Left kidney (tissue), 2 donors: ENCODE results near the gene ABHD12B. TPM values are rescaled to one million over a fixed set of nuclear protein-coding genes. Genes with fewer than 3 reads are reported as not detected.
"Not testable (repeated sequence)": the region's sequence is repeated elsewhere in the genome, so short reads cannot be mapped to it uniquely, and the experiment has no call there.

Source experiments
- DNase-seq: peaks from one replicate; pipeline ENCODE4 v3.0.0-alpha.2; 2013
- polyA plus RNA-seq: library from polyadenylated mRNA; unstranded; fragments of 120-200 nt; gene quantifications from one replicate; pipeline ENCODE4 v1.2.1, GENCODE V29; 2013; ENCODE audit not compliant: insufficient read length

ABHD12B gene
- polyA plus RNA-seq, 1 donor, result 0.47 TPM

DNA sequence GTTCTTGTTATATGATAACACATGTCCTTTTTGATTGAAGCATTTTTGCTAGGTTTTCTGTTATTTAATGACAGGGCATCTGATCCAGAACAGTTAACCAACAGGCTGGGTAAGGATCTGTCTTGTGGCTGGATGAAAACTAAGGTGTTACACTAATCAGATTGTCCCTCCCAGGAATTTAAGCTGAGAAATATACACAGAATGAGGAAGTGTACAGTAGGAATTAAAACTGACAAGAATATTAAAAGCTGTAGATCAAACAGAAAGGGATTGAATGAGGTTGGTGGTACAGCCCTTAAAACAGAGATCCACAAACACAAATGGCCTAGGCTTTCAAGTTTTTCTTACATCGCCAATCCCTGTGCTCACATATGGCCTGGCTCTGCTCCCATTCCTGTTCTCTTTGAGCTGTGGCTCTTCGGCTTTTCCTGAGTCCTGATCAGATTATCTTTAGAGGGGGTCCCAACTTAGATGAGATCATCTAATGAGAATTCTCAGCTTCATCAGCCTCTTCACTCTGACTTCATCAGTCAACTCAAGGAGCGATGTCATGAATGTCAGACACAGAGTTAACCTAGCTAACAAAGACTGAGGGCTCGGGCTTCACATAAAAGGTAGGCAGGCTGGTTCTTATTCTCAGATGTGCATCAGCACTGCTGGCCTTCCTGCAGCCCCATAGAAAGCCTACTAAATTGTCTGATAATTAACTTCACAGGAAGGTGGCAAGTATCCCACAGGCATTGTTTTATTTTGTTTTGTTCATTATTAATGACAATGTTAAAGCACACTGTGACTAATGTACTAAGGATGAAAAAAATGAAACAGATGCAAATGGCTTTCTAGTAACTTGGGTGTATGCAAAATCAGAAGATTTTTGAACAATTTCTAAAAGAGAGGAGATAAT lies 61.0 kb downstream of the ABHD12B start:
- no peak for DNase-seq

- no peak for DNase-seq
These were observed 63.5 kb downstream of the ABHD12B start for GRCh38 chr14:50935126-50936015.

- DNase-seq, result no peak
These were observed 64.1 kb downstream of the ABHD12B start for GRCh38 chr14:50936016-50936340.

DNA sequence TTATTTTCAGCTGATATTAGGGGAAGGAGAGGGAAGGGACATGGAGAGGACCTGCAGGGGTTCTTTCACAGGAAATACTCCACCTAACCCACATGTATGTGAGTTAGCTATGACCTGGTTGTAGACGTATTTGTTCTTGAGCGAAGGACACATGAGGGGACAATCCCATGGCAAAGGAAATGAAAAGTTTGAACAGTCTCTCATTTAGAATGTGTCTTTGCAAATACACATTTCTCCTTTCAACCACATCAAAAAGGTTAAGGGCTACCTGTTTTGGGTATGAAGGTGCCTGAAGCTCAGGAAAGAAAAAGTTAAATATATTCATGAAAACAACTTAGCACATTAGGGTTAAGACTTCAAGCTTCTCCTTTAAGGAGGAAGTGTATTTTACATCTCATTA lies 65.0 kb downstream of the ABHD12B start:
- DNase-seq, result no peak

- no peak for DNase-seq
These were observed 65.5 kb downstream of the ABHD12B start for GRCh38 chr14:50937325-50937724.

DNA sequence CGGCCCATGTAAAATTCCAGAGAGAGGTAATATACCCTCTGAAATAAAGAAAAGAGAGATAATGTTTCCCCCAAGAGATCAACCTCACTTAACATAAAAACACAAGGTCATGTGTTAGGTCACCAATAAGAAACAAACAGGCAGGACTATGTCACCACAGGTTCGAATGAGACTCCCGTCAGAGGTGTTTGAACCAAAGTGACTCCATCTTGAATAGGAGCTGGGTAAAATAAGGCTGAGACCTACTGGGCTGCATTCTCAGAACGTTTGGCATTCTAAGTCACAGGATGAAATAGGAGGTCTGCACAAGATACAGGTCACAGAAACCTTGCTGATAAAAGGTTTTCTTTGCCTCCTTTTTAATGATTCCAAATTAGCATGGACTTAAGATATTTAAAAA lies 65.9 kb downstream of the ABHD12B start:
- no peak for DNase-seq

DNA sequence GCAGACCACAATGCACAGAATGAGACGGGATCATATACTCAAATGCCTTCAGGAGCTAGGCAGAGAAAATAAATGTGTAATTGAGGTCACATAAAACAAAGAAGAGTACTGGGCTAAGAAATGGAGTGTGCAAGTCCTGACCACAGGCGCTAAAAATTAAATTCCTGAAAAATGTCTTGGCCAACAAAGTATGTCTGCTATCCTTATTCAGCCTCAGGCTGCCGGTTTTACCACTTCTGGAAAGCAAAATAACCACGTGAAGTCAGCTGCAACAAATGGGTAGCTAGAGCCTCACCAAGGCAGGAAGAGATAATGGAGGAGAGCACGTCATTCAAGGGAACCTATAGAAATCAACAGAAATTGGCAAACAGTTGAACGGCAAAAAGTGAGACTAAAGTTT lies 69.3 kb downstream of the ABHD12B start:
- DNase-seq, result no peak

DNA sequence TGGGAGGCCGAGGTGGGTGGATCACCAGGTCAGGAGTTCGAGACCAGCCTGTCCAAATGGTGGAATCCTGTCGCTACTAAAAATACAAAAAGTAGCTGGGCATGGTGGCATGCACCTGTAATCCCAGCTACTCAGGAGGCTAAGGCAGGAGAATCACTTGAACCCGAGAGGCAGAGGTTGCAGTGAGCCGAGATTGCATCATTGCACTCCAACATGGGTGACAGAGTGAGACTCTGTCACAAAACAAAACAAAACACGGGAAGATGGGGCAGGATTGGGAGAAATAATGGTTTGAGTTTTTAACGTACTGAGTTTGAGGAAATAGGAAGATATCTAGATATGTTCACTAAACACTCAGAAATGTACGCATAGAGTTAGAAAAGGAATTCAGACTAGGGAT lies 69.8 kb downstream of the ABHD12B start:
- not testable (repeated sequence) for DNase-seq

DNA sequence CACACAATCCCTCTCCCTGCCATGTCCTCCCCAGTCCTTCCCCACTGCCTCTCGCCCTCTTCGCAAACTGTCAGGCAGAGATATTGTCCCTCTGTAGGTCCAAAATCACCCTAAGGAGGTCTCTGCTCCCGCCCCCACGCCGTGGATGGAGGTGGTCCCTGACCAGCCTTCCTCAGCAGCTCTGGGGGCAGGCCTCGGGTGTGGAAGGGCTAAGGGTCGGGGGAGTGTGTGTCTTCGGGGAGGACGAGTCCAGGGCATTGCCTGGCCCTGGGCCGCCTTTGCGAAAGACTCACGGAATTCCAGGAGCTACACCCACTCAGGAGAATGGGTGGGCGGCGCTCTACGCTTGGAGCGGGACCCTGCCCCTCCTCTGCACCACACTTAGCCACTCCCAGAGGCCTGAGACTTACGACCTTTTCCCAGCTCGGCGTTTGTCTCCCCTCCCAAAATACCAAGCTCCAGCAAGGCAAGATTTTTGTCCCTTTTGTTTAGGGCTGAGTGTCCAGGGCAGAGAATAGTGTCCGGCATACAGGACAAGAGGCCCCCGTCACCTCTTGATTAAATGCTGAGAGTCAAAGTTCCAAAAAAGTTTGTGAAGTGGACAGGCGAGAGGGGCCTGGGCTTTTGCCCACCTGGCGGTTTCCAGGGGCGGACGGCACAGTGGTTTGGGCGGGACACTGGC lies 71.5 kb downstream of the ABHD12B start:
- no peak for DNase-seq

- no peak for DNase-seq
These were observed 72.2 kb downstream of the ABHD12B start, which contains the start of gene PYGL for GRCh38 chr14:50943943-50944646. Gene PYGL (minus strand): TSS chr14:50944483. CDS start chr14:50944403, 80 bp downstream.

DNA sequence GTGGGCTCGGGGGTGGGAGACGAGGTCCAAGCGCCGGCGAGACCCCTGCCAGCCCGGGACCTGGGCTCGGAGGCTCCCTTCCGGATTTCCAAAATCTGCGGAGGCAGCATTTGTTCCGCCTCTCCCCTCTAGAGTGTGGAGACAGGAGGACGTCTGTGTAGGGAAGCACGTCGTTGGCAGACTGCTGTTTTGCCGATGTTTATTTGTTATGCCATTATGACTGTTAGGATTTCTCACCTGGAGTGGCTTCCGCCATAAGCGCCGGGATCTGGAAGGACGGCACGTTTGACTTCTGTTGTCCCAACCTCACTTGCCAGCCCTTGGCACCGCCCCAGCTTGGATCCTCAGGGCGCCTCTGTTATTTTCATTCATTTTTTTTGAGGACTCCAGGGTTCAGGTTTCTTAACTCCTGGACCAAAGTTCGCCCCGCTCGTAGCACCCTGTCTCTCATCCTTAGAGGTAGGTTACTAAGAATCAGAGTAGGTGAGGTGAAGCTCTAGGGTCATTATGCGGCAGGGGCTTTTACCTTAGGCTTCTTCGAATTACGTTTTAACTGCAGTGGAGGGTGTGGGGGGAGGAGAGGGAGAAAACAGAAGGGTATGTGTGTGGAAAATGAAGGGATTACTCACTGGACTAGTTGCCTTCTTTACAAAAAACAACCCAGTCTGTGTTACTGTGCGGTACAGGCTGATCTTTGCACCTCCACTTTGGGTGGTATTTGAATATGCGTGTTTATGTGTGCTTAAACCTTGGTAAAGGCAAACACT lies 73.0 kb downstream of the ABHD12B start:
- DNase-seq, result no peak

GRCh38 chr14:50946234-50946935 lies 74.5 kb downstream of the ABHD12B start:
- DNase-seq, result no peak

GRCh38 chr14:50947446-50947845 lies 75.6 kb downstream of the ABHD12B start:
- no peak for DNase-seq

GRCh38 chr14:50948205-50948604 lies 76.4 kb downstream of the ABHD12B start:
- DNase-seq, result no peak

GRCh38 chr14:50951032-50951431 lies 79.2 kb downstream of the ABHD12B start:
- no peak for DNase-seq

DNA sequence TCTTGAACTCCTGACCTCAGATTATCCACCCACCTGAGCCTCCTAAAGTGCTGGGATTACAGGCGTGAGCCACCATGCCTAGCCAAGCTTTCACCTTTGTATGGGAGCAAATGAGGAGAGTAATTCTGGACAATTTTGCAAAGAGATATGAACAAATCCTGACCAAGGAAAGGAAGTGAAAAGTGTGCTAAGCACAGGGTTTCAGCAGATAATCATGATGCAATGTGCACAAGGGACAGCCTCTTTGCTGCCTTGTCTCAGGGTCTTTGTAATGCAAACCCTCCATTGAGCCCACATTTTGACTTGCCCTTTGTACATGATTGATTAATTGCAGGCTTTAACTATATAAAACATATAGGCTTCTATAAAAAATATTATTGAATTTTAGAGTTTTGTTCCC lies 81.6 kb downstream of the ABHD12B start:
- DNase-seq, result no peak
